NCI-H1436 (cell line): Measurements from ENCODE around the gene OS9.
A peak's percentile ranks its signal among the peaks of the same experiment; 100 is the strongest.
"Not testable (repeated sequence)": the region's sequence is repeated elsewhere in the genome, so short reads cannot be mapped to it uniquely, and the experiment has no call there.

Source experiments
- DNase-seq: peaks from one replicate; lab custom pipeline; 2025; lab: John Stamatoyannopoulos, UW

Gene OS9

GRCh38 chr12:57693659-57694458 lies at the start of gene OS9:
Gene OS9 (plus strand): TSS chr12:57694132. CDS start chr12:57694162, 30 bp downstream.
- DNase-seq, result peak; percentile 99

GRCh38 chr12:57645990-57646658 lies 47.8 kb upstream of the OS9 start:
- not testable (repeated sequence) for DNase-seq

- not testable (repeated sequence) for DNase-seq
Observed at GRCh38 chr12:57646659-57647049, 47.3 kb upstream of the OS9 start.

GRCh38 chr12:57654042-57654441 lies 39.9 kb upstream of the OS9 start:
- DNase-seq, result no peak

GRCh38 chr12:57655541-57656240 lies 38.2 kb upstream of the OS9 start:
- no peak for DNase-seq

- not testable (repeated sequence) for DNase-seq
Observed at GRCh38 chr12:57656408-57656807, 37.5 kb upstream of the OS9 start.

GRCh38 chr12:57657744-57658143 lies 36.2 kb upstream of the OS9 start:
- DNase-seq, result no peak

- no peak for DNase-seq
Observed at GRCh38 chr12:57658890-57659289, 35.0 kb upstream of the OS9 start.

GRCh38 chr12:57661376-57661775 lies 32.6 kb upstream of the OS9 start:
- no peak for DNase-seq

- DNase-seq, result not testable (repeated sequence)
Observed at GRCh38 chr12:57665066-57665820, 28.7 kb upstream of the OS9 start.

GRCh38 chr12:57666897-57667296 lies 27.0 kb upstream of the OS9 start:
- DNase-seq, result no peak

GRCh38 chr12:57669691-57670090 lies 24.2 kb upstream of the OS9 start:
- not testable (repeated sequence) for DNase-seq

GRCh38 chr12:57671811-57672210 lies 22.1 kb upstream of the OS9 start:
- DNase-seq, result not testable (repeated sequence)

GRCh38 chr12:57672801-57673200 lies 21.1 kb upstream of the OS9 start:
- DNase-seq, result no peak

- DNase-seq, result no peak
Observed at GRCh38 chr12:57674691-57675090, 19.2 kb upstream of the OS9 start.

- not testable (repeated sequence) for DNase-seq
Observed at GRCh38 chr12:57677947-57678346, 16.0 kb upstream of the OS9 start.

GRCh38 chr12:57679697-57680096 lies 14.2 kb upstream of the OS9 start:
- DNase-seq, result no peak

GRCh38 chr12:57687862-57688261 lies 6.1 kb upstream of the OS9 start:
- DNase-seq, result no peak

GRCh38 chr12:57688931-57689330 lies 5.0 kb upstream of the OS9 start:
- no peak for DNase-seq

- DNase-seq, result no peak
Observed at GRCh38 chr12:57692500-57692899, 1.4 kb upstream of the OS9 start.

GRCh38 chr12:57693317-57693658 lies 644 bp upstream of the OS9 start:
- no peak for DNase-seq

GRCh38 chr12:57694459-57695019 lies 607 bp downstream of the OS9 start:
- no peak for DNase-seq
